Activated naive CD4-positive, alpha-beta T cell (primary cell): ENCODE results near the gene TMEM203.
"Not testable (repeated sequence)": the region's sequence is repeated elsewhere in the genome, so short reads cannot be mapped to it uniquely, and the experiment has no call there.

Experiments
- DNase-seq, 4 experiments: peaks; one replicate each; lab custom pipeline; 2025; lab: John Stamatoyannopoulos, UW

TMEM203 gene

GRCh38 chr9:137242269-137243203, 37.1 kb upstream of the TMEM203 start:
- DNase-seq: no peak

DNA sequence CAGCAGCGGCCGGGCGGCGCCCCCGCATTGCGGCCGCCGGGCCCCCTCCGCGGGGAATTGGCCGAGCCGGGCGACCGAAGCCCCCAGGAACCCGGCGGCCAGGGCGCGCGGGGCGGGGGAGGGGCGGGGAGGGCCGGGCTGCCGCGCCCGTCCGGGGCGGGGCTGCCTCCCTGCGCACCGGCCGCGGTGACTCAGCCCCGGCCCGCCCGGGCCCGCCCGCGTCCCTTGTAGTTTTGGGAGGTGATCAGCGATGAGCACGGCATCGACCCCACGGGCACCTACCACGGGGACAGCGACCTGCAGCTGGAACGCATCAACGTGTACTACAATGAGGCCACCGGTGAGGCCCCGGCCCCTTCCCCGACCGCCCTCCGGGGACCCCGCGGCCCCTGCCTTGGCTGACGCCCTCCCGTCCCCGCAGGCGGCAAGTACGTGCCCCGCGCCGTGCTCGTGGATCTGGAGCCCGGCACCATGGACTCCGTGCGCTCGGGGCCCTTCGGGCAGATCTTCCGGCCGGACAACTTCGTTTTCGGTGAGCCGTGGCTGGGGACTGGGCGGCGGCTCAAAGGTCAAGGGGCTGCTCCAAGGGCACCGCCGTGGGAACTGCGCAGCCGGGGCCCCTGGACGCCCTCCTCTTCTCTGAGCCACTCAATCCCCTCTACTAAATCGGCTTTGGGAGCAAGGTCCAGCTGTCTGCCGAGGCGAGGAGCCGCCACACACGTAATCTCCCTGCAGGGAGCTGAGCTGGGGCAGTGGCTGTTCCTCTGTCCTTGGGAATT, 36.2 kb upstream of the TMEM203 start:
- peak; percentile 39 to 65 (median 53) for DNase-seq

DNA sequence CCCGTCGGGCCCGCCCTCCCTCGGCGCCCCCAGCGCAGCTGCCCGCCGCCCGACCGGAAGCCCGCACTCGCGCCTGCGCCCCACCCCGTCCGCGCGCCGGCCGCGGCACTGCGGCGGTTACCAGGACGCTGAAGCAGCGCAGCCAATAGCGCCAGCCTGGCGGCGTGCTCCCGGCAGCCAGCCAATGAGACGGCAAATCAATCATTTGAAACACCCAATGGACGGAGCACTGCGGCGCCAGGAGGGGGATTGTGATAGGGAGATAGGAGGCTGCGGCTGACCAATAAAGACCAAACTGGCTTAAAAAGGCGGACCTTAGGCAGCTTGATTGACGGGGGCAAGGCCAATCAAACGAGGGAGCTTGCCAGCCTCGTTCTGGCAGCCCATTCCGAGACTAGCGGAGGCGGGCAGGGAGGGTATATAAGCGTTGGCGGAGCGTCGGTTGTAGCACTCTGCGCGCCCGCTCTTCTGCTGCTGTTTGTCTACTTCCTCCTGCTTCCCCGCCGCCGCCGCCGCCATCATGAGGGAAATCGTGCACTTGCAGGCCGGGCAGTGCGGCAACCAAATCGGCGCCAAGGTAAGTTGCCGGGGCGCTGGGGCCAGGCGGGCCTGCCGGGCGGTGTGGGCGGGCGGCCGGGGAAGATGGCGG, 35.5 kb upstream of the TMEM203 start, which contains the start of gene TUBB4B:
Gene TUBB4B, plus strand, starts transcription at position 447 of the 649 bp plus-strand sequence. Its CDS starts 74 bp downstream, at position 521.
- DNase-seq: peak; percentile 90 to 100 (median 94)

GRCh38 chr9:137240318-137240840, 34.9 kb upstream of the TMEM203 start:
- DNase-seq: peak in 2 of 4 experiments; percentile 67

DNA sequence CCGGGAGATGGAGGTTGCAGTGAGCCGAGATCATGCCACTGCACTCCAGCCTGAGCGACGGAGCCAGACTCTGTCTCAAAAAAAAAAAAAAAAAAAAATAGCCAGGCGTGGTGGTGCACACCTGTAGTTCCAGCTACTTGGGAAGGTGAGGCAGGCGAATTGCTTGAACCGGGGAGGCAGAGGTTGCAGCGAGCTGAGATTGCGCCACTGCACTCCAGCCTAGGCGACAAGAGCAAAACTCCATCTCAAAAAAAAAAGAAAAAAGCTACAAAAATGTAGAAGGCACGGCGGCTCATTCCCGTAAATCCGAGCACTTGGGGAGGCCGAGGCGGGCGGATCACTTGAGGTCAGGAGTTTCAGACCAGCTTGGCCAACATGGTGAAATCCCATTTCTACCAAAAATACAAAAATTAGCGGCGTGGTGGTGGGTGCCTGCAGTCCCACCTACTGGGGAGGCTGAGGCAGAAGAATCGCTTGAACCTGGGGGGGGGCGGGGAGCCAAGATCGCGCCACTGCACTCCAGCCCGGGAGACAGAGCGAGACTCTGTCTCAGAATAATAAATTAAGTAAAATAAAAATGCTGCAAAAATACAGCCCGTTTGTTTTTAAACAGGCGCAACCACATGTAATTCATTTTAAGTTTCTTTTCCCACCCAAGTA, 34.2 kb upstream of the TMEM203 start:
- not testable (repeated sequence) for DNase-seq

GRCh38 chr9:137237759-137238726, 32.6 kb upstream of the TMEM203 start:
- no peak for DNase-seq

DNA sequence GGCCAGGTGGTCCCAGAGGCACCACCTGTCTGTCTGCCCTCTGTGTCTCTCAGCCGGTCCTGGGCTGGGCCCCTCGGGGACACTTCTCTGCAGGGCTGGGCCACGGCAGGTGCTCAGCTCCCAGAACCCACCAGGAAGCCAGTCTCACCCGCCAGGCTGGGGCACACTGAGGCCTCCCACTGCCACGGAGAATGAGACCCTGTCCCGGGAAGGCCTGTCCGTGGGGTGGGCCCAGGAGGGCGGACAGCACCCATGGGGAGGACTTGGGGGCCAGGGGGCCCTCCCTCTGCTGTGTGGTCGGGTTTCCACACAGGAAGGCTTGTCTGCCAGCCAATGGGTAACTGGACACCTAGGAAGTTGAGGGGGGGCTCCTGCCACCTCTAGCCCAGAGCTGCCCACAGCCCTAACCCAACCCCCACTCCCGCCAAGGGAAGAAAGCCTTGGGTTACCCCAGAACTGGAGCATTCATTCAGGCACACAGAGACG, 31.5 kb upstream of the TMEM203 start:
- no peak for DNase-seq

DNA sequence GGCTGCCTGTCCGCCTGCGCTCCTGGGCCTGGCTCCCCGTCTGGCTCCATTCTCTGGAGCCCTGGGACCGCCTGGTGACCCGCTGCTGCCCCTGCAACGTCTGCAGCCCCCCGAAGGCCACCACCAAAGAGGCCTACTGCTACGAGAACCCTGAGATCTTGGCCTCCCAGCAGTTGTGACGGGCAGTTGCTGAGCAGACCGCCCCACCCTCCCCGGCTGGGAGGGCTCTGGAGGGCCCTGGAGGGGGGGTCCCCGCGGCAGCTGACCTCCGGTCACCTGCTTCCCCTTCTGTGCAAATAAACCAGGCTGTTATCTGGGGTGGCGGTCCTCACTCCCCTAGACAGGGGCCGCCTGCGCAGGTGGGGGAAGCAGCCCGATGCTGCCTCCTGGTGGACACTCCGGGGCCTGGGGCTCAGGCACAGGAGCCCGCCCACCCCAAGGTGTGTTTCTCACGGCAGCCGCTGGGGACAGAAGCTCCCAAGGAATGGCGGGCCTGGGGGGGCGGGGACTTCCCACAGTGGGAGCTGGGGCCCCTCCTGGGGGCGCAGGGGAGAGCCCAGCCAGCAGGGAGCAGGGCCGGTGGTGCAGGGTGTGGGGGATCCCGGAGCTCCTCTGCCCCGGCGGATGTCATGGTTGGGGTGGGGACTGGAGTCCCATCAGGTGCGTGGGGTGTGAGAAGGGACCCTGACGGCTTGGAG, 30.9 kb upstream of the TMEM203 start:
- DNase-seq: peak; percentile 75 to 93 (median 87)

DNA sequence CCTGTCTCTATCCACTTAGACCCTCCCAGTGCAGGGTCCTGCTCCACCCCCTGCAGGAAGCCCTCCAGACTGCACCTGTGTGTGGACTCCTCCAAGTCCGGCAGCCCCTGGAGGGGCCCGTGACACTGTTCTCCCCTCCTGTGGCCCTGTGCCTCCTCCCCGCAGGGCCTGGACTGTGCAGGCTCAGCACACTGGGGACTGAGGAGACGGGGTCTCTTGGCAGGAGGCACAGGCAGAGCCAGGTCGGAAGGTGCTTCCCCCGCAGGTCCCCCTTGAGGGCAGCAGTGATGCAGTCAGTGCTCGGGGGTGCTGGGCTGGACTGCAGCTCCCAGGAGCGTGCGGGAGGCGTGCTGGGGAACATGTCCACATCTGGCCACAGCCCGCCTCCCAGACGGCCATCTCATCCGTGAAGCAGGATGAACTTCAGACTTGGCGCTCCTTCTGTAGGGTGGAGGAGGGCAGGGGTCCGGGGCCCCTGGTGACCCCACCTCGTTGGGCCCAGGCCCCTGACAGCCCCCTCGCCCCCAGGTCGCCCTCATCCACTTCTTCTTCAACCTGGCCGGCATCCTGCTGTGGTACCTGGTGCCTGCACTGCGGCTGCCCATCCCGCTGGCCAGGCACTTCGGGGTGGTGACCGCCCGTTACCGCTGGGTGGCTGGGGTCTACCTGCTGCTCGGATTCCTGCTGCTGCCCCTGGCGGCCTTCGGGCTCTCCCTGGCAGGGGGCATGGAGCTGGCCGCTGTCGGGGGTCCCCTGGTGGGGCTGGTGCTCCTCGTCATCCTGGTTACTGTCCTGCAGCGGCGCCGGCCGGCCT, 30.2 kb upstream of the TMEM203 start:
- DNase-seq: no peak

DNA sequence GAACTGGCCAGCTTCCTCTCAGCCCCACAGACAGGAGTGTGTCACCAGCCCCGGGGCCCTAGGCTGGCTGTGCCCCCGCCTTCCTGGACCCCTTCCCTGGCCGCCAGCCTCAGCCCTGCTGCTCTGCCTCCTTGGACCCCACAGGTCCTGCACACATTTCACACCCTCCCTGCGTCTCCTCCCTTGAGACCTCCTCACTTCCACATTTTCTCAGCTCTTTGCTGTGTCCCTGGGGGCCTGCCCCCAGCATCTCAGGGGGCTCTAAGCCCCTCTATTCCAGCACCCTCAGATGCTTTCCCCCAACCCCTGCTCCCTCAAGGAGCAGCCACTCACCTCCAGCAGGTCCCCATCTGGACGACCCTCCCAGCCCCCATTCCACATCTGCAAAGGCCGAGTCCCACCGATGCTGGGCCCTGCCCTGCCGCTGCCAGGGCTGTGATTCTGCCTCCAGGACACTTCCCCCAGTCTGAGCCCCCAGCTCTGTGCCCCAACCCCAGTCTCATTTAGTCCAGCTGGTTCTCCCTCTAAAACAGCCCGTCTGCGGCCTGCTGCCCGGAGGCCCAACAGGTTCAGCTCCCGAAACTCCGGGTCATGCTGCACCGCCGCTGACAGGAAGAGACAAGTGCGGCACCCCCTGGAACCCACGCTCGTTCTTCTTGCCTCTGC, 29.4 kb upstream of the TMEM203 start:
- DNase-seq: no peak

DNA sequence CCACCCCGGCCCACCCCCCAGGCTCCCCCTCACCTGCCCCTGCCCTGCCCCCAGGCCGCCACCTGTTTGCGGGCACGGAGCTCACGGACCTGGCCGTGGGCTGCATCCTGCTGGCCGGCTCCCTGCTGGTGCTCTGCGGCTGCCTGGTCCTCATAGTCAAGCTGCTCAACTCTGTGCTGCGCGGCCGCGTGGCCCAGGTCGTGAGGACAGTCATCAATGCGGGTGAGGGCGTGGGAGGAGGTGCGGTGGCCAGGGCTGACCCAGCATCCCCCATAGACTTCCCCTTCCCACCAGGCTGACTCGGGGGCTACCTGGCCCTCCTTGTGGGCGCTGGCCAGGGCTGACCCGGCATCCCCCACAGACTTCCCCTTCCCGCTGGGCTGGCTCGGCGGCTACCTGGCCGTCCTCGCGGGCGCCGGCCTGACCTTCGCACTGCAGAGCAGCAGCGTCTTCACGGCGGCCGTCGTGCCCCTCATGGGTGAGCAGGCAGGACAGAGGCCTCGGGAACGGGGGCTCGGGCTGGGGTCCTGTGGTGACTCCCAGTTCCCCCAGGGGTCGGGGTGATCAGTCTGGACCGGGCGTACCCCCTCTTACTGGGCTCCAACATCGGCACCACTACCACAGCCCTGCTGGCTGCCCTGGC, 28.7 kb upstream of the TMEM203 start:
- no peak for DNase-seq

GRCh38 chr9:137233143-137233980, 27.9 kb upstream of the TMEM203 start:
- no peak for DNase-seq

- DNase-seq: no peak
Observed at GRCh38 chr9:137232510-137232909, 27.1 kb upstream of the TMEM203 start.

GRCh38 chr9:137232101-137232500, 26.7 kb upstream of the TMEM203 start:
- DNase-seq: no peak

DNA sequence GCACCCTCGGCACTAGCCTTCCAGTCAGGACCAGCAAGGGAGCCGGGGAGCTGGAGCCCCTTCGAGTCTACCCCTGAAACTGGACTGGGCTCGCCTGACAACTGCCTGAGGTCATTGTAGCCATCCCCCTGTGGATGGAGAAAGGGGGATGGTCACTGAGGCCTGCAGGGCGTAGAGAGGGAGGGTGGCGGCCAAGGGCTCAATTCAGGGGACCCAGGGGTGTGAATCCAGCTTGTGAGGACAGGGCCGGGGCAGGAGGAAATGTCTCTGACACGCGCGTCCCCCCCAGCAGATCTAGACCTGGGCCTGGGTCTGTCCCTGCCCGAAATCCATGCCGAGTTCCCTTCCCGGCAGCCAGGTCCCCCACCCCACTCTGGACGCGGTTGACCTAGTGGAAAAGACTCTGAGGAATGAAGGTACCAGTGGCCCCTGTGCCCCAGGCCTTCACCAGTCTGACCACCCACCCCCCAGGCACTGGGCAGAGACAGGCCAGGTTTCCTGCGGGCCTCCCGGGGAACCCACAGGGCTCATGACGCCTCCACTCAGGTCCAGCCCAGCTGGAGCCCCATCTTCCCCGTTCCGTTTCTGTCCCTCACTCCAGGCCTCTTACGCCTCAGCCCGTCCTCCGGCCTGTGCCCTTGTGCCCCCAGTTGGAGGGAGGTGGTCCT, 26.1 kb upstream of the TMEM203 start:
- no peak for DNase-seq
